Measurements from ENCODE around the gene SPOCK1. TPM values are rescaled to one million over a fixed set of nuclear protein-coding genes. Genes with fewer than 3 reads are reported as not detected.

The SPOCK1 gene
- total RNA-seq, 1 experiment from 2014 or later: 0.27 TPM

GRCh38 chr5:137146402-137146890 is 352.7 kb downstream of the SPOCK1 start:
- Histone ChIP-seq H3K9ac (ENCODE audit: low read length) (no peak overlapping the region), H3K4me3 (replicated peaks in 1 of 2; ENCODE audit: low read depth in 1 of 2, low read length in 2 of 2) (no peak overlapping the region), H3K9me2 (ENCODE audit: insufficient read depth) (no peaks in the 10 kb centered on the region), H3K9me3 (ENCODE audit: control insufficient read depth in 1 of 2, insufficient read depth in 1 of 2, low read depth in 1 of 2, low read length in 2 of 2) (no peaks in the 10 kb centered on the region), H3K4me1 (ENCODE audit: control insufficient read depth in 1 of 2, insufficient read depth in 2 of 2, low read length in 2 of 2) (peaks cover 0 to 20% of the 10 kb centered on the region in 2 experiments; a peak in 2 of 4 replicates), H3K27ac (ENCODE audit: low read depth, low read length) (no peak overlapping the region), H3K79me2 (ENCODE audit: insufficient read depth, low read length) (no peaks in the 10 kb centered on the region), H4K20me1 (ENCODE audit: insufficient read depth) (no peaks in the 10 kb centered on the region), H2AFZ (ENCODE audit: low read depth, low read length, poor library complexity, severe bottlenecking) (no peak overlapping the region), H3K36me3 (ENCODE audit: control insufficient read depth in 1 of 2, insufficient read depth in 2 of 2, low read length in 2 of 2) (no peaks in the 10 kb centered on the region), H3K27me3 (ENCODE audit: insufficient read depth, low read length) (peaks cover 20% of the 10 kb centered on the region; the same call in 1 of the 2 replicates), H3K4me2 (ENCODE audit: low read length) (peak overlapping the region; percentile 53)
- ChIA-PET CTCF (no interaction called here), POLR2A (no interaction called here), RAD21 (ENCODE audit: low non-redundant PET in 1 of 2, low total read pairs in 2 of 2, uncharacterized antibody in 2 of 2, unreplicated experiment in 2 of 2) (no interaction called here)
- ATAC-seq (peak; percentile 65), DNase-seq (ENCODE audit: low read depth, low spot score) (peak; percentile 8)
- intact Hi-C loops (cut with micrococcal nuclease): no loop called here
- TF ChIP-seq POLR2AphosphoS5 (IDR thresholded peaks at IDR 0.05; ENCODE audit: low read depth, low read length) (no peak), TCF7L2 (IDR thresholded peaks at IDR 0.05; ENCODE audit: borderline replicate concordance, extremely low read depth, insufficient read depth, insufficient read length) (no peak), SIN3A (IDR thresholded peaks at IDR 0.05; ENCODE audit: low read depth) (no peak), ZFX (IDR thresholded peaks at IDR 0.05) (no peak), CEBPB (IDR thresholded peaks at IDR 0.05; ENCODE audit: low read depth) (no peak), FOSL1 (IDR thresholded peaks at IDR 0.05; ENCODE audit: low read depth) (0 out of 2 replicates have a peak, but pooled peaks have one; percentile 22), CBX3 (IDR thresholded peaks at IDR 0.05; ENCODE audit: low read depth) (no peak), JUND (IDR thresholded peaks at IDR 0.05) (0 out of 2 replicates have a peak, but pooled peaks have one; percentile 11)
- no TSS peak for BruUV-seq (replicated peaks)

- ChIA-PET RAD21 (ENCODE audit: low non-redundant PET in 1 of 2, low total read pairs in 2 of 2, uncharacterized antibody in 2 of 2, unreplicated experiment in 2 of 2) (no interaction called here), CTCF (no interaction called here), POLR2A (no interaction called here)
- Histone ChIP-seq H3K4me3 (replicated peaks in 1 of 2; ENCODE audit: low read depth in 1 of 2, low read length in 2 of 2) (no peak overlapping the region), H3K27ac (ENCODE audit: low read depth, low read length) (no peak overlapping the region), H4K20me1 (ENCODE audit: insufficient read depth) (no peaks in the 10 kb centered on the region), H3K27me3 (ENCODE audit: insufficient read depth, low read length) (peaks cover 19% of the 10 kb centered on the region; the same call in 1 of the 2 replicates), H3K36me3 (ENCODE audit: control insufficient read depth in 1 of 2, insufficient read depth in 2 of 2, low read length in 2 of 2) (no peaks in the 10 kb centered on the region), H3K9me3 (ENCODE audit: control insufficient read depth in 1 of 2, insufficient read depth in 1 of 2, low read depth in 1 of 2, low read length in 2 of 2) (no peaks in the 10 kb centered on the region), H3K9me2 (ENCODE audit: insufficient read depth) (no peaks in the 10 kb centered on the region), H2AFZ (ENCODE audit: low read depth, low read length, poor library complexity, severe bottlenecking) (no peak overlapping the region), H3K79me2 (ENCODE audit: insufficient read depth, low read length) (no peaks in the 10 kb centered on the region), H3K4me1 (ENCODE audit: control insufficient read depth in 1 of 2, insufficient read depth in 2 of 2, low read length in 2 of 2) (peaks cover 0 to 20% of the 10 kb centered on the region in 2 experiments; a peak in 2 of 4 replicates), H3K9ac (ENCODE audit: low read length) (no peak overlapping the region), H3K4me2 (ENCODE audit: low read length) (peak overlapping the region; percentile 53; the same call in 1 of the 2 replicates)
- BruUV-seq (replicated peaks): no TSS peak
- intact Hi-C loops (cut with micrococcal nuclease): no loop called here
- ATAC-seq (no peak; the same call in 1 of the 2 replicates), DNase-seq (ENCODE audit: low read depth, low spot score) (no peak)
- TF ChIP-seq EZH2 (IDR thresholded peaks at IDR 0.05) (no peak), JUND (IDR thresholded peaks at IDR 0.05) (no peak), EZH2phosphoT487 (IDR thresholded peaks at IDR 0.05; ENCODE audit: borderline replicate concordance) (no peak), POLR2A (IDR thresholded peaks at IDR 0.05; ENCODE audit: borderline replicate concordance, extremely low read depth, insufficient read depth, insufficient read length) (no peak), ELF1 (IDR thresholded peaks at IDR 0.05; ENCODE audit: borderline replicate concordance, low read depth) (no peak), SP1 (IDR thresholded peaks at IDR 0.05; ENCODE audit: low read depth) (no peak), RAD21 (IDR thresholded peaks at IDR 0.05; ENCODE audit: low read depth) (no peak), MAX (IDR thresholded peaks at IDR 0.05) (no peak), REST (IDR thresholded peaks at IDR 0.05; ENCODE audit: low read depth) (no peak), SRF (IDR thresholded peaks at IDR 0.05; ENCODE audit: low read depth) (no peak), ZFX (IDR thresholded peaks at IDR 0.05) (no peak), CEBPB (IDR thresholded peaks at IDR 0.05; ENCODE audit: low read depth) (no peak), ZNF274 (IDR thresholded peaks at IDR 0.05; ENCODE audit: low read depth, low read length) (no peak), EGR1 (IDR thresholded peaks at IDR 0.05; ENCODE audit: low read depth) (no peak)
These were observed 353.4 kb downstream of the SPOCK1 start for GRCh38 chr5:137145721-137146120.

All from HCT116 (cell line).